NCI-H1105 treated with DMSO at 0.1 percent for 48 hours (cell line): ENCODE data around the gene TXNL1.
A peak's percentile ranks its signal among the peaks of the same experiment; 100 is the strongest.
"Not testable (repeated sequence)": the region's sequence is repeated elsewhere in the genome, so short reads cannot be mapped to it uniquely, and the experiment has no call there.

Experiments
- DNase-seq: peaks from one replicate; lab custom pipeline; 2025; lab: John Stamatoyannopoulos, UW

The TXNL1 gene

GRCh38 chr18:56645415-56646016 is 7.1 kb upstream of the TXNL1 start:
- DNase-seq, result peak; percentile 11

- DNase-seq, result no peak
Observed at GRCh38 chr18:56643381-56643780, 5.0 kb upstream of the TXNL1 start.

- DNase-seq, result no peak
Observed at GRCh38 chr18:56641714-56642337, 3.4 kb upstream of the TXNL1 start.

- no peak for DNase-seq
Observed at GRCh38 chr18:56639571-56639970, 1.2 kb upstream of the TXNL1 start.

- DNase-seq, result no peak
Observed at GRCh38 chr18:56639104-56639381, 651 bp upstream of the TXNL1 start.

- DNase-seq, result peak; percentile 24
Observed at GRCh38 chr18:56637711-56638231, 621 bp downstream of the TXNL1 start.

- no peak for DNase-seq
Observed at GRCh38 chr18:56637176-56637575, 1.2 kb downstream of the TXNL1 start.

- DNase-seq, result no peak
Observed at GRCh38 chr18:56635007-56635406, 3.4 kb downstream of the TXNL1 start.

GRCh38 chr18:56632070-56633022 is 6.0 kb downstream of the TXNL1 start:
- DNase-seq, result no peak

- DNase-seq, result no peak
Observed at GRCh38 chr18:56627991-56628390, 10.4 kb downstream of the TXNL1 start.

- DNase-seq, result no peak
Observed at GRCh38 chr18:56615738-56616520, 22.5 kb downstream of the TXNL1 start.

GRCh38 chr18:56606618-56607017 is 31.8 kb downstream of the TXNL1 start:
- DNase-seq, result no peak

GRCh38 chr18:56598422-56598821 is 40.0 kb downstream of the TXNL1 start:
- no peak for DNase-seq

- no peak for DNase-seq
Observed at GRCh38 chr18:56593906-56594305, 44.5 kb downstream of the TXNL1 start.

GRCh38 chr18:56580026-56580425 is 58.4 kb downstream of the TXNL1 start:
- no peak for DNase-seq

GRCh38 chr18:56579451-56579850 is 58.9 kb downstream of the TXNL1 start:
- no peak for DNase-seq

- DNase-seq, result no peak
Observed at GRCh38 chr18:56576826-56577573, 61.4 kb downstream of the TXNL1 start.

- DNase-seq, result peak; percentile 66
Observed at GRCh38 chr18:56575819-56576663, 62.4 kb downstream of the TXNL1 start.

- DNase-seq, result no peak
Observed at GRCh38 chr18:56574861-56575260, 63.5 kb downstream of the TXNL1 start.

GRCh38 chr18:56572267-56572666 is 66.1 kb downstream of the TXNL1 start:
- DNase-seq, result not testable (repeated sequence)
